Tibial nerve (tissue), 4 donors: ENCODE results near the gene RAMAC. TPM values are rescaled to one million over a fixed set of nuclear protein-coding genes. Genes with fewer than 3 reads are reported as not detected.
"Not testable (repeated sequence)": the region's sequence is repeated elsewhere in the genome, so short reads cannot be mapped to it uniquely, and the experiment has no call there.

ENCODE experiments used
- DNase-seq, 2 donors: peaks; one replicate each; pipeline ENCODE4 v3.0.0-alpha.2; 2019; ENCODE audit warnings: low spot score in 2 of 2
- H3K27ac ChIP-seq, 4 donors: fragments of 200-600 bp; sonication (generic) in 3 of 4; one replicate each; pipeline ENCODE4 v1.5.1; 2017 to 2019; ENCODE audit warnings: mild to moderate bottlenecking in 1 of 4
- H3K27me3 ChIP-seq, 2 donors: fragments of 200-600 bp; sonication (generic) in 1 of 2; one replicate each; pipeline versions ENCODE4 v1.5.1 to v1.6.0; 2017 to 2019
- H3K36me3 ChIP-seq, 3 donors: fragments of 200-600 bp; sonication (generic); one replicate each; pipeline ENCODE4 v1.5.1; 2018 to 2019
- H3K4me1 ChIP-seq, 4 donors: fragments of 200-600 bp; sonication (generic) in 3 of 4; one replicate each; pipeline ENCODE4 v1.5.1; 2017 to 2019
- H3K4me3 ChIP-seq, 4 donors: fragments of 200-600 bp; sonication (generic) in 3 of 4; one replicate each; pipeline ENCODE4 v1.5.1; 2017 to 2019; ENCODE audit warnings: mild to moderate bottlenecking in 1 of 4, moderate library complexity in 1 of 4
- H3K9me3 ChIP-seq, 4 donors: fragments of 200-600 bp; sonication (generic) in 3 of 4; one replicate each; pipeline ENCODE4 v1.5.1; 2017 to 2019
- EP300 ChIP-seq, 2 donors: sonication (generic); formaldehyde crosslinking; IDR thresholded peaks; one replicate each; pipeline ENCODE4 v1.6.1; 2017; ENCODE audit warnings: antibody characterized with exemption in 2 of 2, mild to moderate bottlenecking in 1 of 2
- POLR2A ChIP-seq, 2 donors: fragments of 450-650 bp; IDR thresholded peaks; one replicate each; pipeline ENCODE4 v1.6.1; 2017; ENCODE audit warnings: antibody characterized with exemption in 2 of 2, mild to moderate bottlenecking in 2 of 2, moderate library complexity in 2 of 2
- WGBS, 2 donors: methylation state at CpG; one replicate each; pipeline ENCODE4 v1.1.5; 2018; 5-methylcytosine and 5-hydroxymethylcytosine counted together
- total RNA-seq, 4 donors: library from RNA; depleted of rRNA; stranded (reverse); fragments of >200 nt; gene quantifications; one replicate each; pipeline ENCODE4 v1.1.0, GENCODE V29; 2016
- TF ChIP-seq, protein P1 (sequence below), 5 experiments: fragments of 200-600 bp in 3 of 5; fragments of 450-650 bp in 2 of 5; sonication (generic) in 3 of 5; IDR thresholded peaks; one replicate each; pipeline ENCODE4 v1.5.1; 2016 to 2019; ENCODE audit warnings: antibody characterized with exemption in 5 of 5, mild to moderate bottlenecking in 3 of 5, moderate library complexity in 2 of 5

RAMAC gene
- 10 to 100 TPM in 3 of 4 donors, 1 to 10 TPM in 1; 6.9 to 20.4 (median 15.8) TPM for total RNA-seq

GRCh38 chr15:82985688-82986441 is at the start of gene RAMAC:
TSS of gene RAMAC (plus strand) at chr15:82986210. CDS start at chr15:82989019, 2,809 bp downstream.
- Histone ChIP-seq H3K27ac (peak within 1 kb of the TSS; percentile 55 to 78 (median 66)), H3K4me1 (peaks cover 0 to 27% (median 9%) of the 10 kb centered on the region in 4 donors), H3K36me3 (peaks cover 0 to 22% (median 0%) of the 10 kb centered on the region in 3 donors), H3K4me3 (peak within 1 kb of the TSS; percentile 75 to 88 (median 80)), H3K9me3 (no peaks in the 10 kb centered on the region), H3K27me3 (no peaks in the 10 kb centered on the region)
- TF ChIP-seq EP300 (IDR thresholded peaks at IDR 0.05), result peak in 1 of 2 donors; percentile 86
- TF ChIP-seq, protein P1, sequence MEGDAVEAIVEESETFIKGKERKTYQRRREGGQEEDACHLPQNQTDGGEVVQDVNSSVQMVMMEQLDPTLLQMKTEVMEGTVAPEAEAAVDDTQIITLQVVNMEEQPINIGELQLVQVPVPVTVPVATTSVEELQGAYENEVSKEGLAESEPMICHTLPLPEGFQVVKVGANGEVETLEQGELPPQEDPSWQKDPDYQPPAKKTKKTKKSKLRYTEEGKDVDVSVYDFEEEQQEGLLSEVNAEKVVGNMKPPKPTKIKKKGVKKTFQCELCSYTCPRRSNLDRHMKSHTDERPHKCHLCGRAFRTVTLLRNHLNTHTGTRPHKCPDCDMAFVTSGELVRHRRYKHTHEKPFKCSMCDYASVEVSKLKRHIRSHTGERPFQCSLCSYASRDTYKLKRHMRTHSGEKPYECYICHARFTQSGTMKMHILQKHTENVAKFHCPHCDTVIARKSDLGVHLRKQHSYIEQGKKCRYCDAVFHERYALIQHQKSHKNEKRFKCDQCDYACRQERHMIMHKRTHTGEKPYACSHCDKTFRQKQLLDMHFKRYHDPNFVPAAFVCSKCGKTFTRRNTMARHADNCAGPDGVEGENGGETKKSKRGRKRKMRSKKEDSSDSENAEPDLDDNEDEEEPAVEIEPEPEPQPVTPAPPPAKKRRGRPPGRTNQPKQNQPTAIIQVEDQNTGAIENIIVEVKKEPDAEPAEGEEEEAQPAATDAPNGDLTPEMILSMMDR (IDR thresholded peaks at IDR 0.05), result no peak
- peak; percentile 83 to 93 for DNase-seq
- 2 to 3% methylated on average over 35 to 45 of the region's 45 CpGs for WGBS, 2 donors

DNA sequence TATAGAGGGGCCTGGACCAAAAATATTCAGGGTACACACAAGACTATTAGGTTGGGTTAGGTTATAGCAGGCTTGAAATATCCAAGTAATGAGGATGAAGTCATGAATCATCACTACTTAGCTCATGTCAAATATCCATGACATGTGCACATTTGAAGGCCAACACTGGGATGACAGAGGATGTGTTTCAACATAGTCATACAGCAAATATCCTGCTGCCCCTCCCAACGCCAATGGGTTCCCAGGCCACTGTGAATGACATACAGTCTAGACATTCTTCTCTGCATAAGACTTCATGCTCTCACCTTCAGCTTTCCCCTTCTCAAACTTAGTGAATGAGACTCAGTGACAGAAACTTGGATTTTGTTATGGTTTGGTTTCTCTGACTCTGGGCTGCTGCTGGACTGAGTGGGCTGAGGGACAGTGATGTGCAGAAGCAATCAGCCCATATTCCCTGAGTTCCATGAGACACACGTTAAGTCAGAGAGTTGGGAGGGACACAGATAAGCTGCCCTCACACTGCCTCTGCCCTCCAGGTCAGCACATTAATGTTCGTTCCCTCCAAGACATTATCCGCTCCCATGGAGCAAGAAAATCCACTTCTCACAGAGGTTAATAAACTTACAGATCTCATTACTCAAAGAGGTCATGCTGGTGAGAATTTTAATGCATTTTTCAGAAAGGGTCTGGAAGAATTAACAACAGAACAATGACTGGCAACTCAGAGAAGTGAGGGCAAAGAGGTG is 48.9 kb upstream of the RAMAC start:
- H3K27me3 ChIP-seq, result no peaks in the 10 kb centered on the region
- H3K36me3 ChIP-seq, result no peaks in the 10 kb centered on the region
- no peak overlapping the region for H3K4me3 ChIP-seq
- H3K27ac ChIP-seq, result no peak overlapping the region
- no peaks in the 10 kb centered on the region for H3K4me1 ChIP-seq
- TF ChIP-seq, protein P1 (IDR thresholded peaks at IDR 0.05), result no peak
- TF ChIP-seq POLR2A (IDR thresholded peaks at IDR 0.05), result no peak
- H3K9me3 ChIP-seq, result no peaks in the 10 kb centered on the region
- WGBS, 2 donors, result 47 to 49% methylated on average over 4 of the region's 4 CpGs
- no peak for DNase-seq

DNA sequence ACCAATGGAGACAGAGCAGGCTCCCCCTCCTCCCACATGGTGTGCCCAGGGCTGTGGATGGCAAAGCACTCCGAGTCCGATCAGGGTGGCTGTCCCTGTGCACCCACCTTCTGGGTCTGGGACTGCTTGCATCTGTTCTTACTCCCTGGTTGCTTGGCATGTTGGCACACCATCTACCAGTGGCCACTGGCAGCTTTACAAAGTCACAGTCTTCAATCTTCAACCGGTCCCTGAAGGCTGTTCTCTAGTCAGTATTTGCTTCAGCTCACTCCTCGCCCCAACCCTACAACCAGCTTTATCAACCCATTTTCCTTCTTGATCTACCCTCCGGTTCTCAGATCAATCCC is 48.3 kb upstream of the RAMAC start:
- Histone ChIP-seq H3K4me3 (no peak overlapping the region), H3K27me3 (no peaks in the 10 kb centered on the region), H3K27ac (no peak overlapping the region), H3K36me3 (no peaks in the 10 kb centered on the region), H3K9me3 (no peaks in the 10 kb centered on the region), H3K4me1 (no peaks in the 10 kb centered on the region)
- TF ChIP-seq, protein P1 (IDR thresholded peaks at IDR 0.05), result no peak
- TF ChIP-seq POLR2A (IDR thresholded peaks at IDR 0.05), result no peak
- no peak for TF ChIP-seq EP300 (IDR thresholded peaks at IDR 0.05)
- no peak for DNase-seq
- WGBS, 2 donors, result 77 to 86% methylated on average over 5 of the region's 5 CpGs

- H3K4me1 ChIP-seq, H3K27ac ChIP-seq, H3K36me3 ChIP-seq, DNase-seq, H3K27me3 ChIP-seq, H3K4me3 ChIP-seq, H3K9me3 ChIP-seq: not testable (repeated sequence)
- WGBS, 2 donors, result 97 to 98% methylated on average over 6 of the region's 6 CpGs
Measured at GRCh38 chr15:82939678-82940077, 46.3 kb upstream of the RAMAC start.

- no peak for TF ChIP-seq EP300 (IDR thresholded peaks at IDR 0.05)
- TF ChIP-seq, protein P1 (IDR thresholded peaks at IDR 0.05), result no peak
- no peak for TF ChIP-seq POLR2A (IDR thresholded peaks at IDR 0.05)
- H3K27me3 ChIP-seq, result no peaks in the 10 kb centered on the region
- H3K4me3 ChIP-seq, result no peak overlapping the region
- no peak overlapping the region for H3K27ac ChIP-seq
- no peaks in the 10 kb centered on the region for H3K9me3 ChIP-seq
- no peak for DNase-seq
- H3K36me3 ChIP-seq, result no peaks in the 10 kb centered on the region
- no peaks in the 10 kb centered on the region for H3K4me1 ChIP-seq
- WGBS, 2 donors, result 81 to 90% methylated on average over 8 of the region's 8 CpGs
Measured at GRCh38 chr15:82942691-82943090, 43.3 kb upstream of the RAMAC start.
